GM19397 (cell line): ENCODE measurements around the gene GTF2F2.
A peak's percentile ranks its signal among the peaks of the same experiment; 100 is the strongest.

Experiments
- ATAC-seq: cut with Tn5 transposase; IDR thresholded peaks from one replicate; pipeline ENCODE4 v1.9.1; 2021; ENCODE audit warnings: mild to moderate bottlenecking, moderate library complexity; ENCODE audit not compliant: unreplicated experiment

Gene GTF2F2, protein sequence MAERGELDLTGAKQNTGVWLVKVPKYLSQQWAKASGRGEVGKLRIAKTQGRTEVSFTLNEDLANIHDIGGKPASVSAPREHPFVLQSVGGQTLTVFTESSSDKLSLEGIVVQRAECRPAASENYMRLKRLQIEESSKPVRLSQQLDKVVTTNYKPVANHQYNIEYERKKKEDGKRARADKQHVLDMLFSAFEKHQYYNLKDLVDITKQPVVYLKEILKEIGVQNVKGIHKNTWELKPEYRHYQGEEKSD

GRCh38 chr13:45119991-45120864 is at the start of gene GTF2F2:
TSS of gene GTF2F2 (plus strand) at chr13:45120510. CDS start at chr13:45120656, 146 bp downstream.
- peak; percentile 81 for ATAC-seq

GRCh38 chr13:45073809-45074208 is 46.5 kb upstream of the GTF2F2 start:
- no peak for ATAC-seq

DNA sequence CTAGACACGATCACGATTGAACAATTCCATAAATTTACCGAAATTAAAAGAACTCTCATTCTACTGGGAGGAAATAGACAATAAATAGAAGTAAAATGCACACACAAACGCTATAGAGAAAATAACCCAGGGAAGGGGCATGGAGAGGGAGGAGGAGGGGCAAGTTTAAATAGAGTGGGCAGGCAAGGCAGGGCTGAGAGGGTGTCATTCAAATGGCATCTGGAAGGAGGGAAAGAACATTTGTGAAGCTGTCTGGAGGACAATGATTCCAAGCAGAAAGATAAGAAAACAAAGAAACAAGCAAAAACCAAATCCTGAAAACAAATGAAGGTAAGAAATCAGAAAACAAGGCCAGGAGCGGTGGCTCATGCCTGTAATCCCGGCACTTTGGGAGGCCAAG is 45.6 kb upstream of the GTF2F2 start:
- no peak for ATAC-seq

- ATAC-seq, result no peak
These were observed 42.3 kb upstream of the GTF2F2 start for GRCh38 chr13:45078003-45078402.

DNA sequence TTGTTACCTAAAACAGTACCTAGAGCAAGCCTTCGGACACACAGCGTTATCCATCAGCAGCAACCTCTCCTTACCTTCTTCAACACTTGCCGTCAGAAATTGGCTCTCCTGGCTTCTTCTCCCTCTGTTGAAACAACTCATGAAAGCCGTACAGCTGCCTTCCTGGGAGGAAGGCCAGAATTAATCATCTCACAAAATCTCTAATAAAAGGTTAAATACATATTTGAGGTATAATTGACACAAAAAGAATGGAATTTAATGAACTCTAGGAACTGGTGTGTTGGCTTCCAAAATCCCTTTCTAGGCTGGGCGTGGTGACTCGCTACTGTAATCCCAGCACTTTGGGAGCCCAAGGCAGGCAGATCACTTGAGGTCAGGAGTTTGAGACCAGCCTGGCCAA is 37.3 kb upstream of the GTF2F2 start:
- no peak for ATAC-seq

GRCh38 chr13:45084515-45084914 is 35.8 kb upstream of the GTF2F2 start:
- ATAC-seq, result no peak

GRCh38 chr13:45086484-45086883 is 33.8 kb upstream of the GTF2F2 start:
- ATAC-seq, result no peak

DNA sequence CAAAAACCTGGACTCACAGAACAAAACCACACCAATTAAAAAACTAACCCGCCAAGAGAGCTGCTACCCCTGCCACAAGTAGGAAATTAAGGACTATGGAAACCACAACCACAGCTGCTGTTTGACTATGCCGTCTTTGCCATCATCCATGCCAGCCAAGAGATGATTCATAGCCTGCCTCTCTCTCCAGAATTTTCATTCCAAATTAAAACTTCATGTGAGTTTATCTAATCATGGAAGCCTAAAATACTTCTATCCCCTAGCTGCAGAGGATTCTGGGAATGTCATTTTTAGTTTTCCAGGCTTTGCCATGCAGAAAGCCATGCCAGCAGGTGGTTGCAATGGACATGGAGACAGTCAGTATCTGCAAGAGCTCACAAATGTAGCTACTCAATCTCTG is 27.6 kb upstream of the GTF2F2 start:
- ATAC-seq, result no peak

- no peak for ATAC-seq
These were observed 19.6 kb upstream of the GTF2F2 start for GRCh38 chr13:45100573-45101262.

DNA sequence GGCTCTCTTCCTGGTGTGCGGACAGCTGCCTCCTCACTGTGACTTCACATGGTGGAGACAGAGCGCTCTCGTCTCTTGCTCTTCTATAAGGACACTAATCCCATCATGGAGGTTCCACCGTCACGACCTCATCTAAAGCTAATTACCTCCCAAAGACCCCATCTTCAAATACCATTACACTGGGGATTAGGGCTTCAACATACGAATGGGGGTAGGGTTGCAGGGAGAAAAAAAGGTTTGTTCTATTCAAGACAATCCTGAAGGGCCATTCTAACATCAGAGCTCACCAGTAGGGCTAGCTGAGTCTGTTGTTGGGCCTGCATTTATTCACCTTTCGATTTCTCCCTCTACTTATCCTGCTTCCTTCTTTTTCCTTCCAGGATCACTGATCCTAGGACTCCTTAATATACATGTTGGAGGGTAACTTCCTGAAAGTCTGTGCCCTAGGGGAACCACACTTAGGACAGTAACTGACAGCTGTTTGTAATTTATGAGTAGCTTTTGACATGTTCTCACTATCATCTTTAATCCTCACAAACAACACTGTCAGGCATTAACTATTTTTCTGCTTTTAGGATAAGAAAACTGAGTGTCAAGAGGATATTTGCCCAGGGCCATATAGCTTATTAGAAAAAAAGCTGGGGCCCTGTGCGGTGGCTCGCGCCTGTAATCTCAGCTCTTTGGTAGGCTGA is 18.8 kb upstream of the GTF2F2 start:
- ATAC-seq, result no peak

DNA sequence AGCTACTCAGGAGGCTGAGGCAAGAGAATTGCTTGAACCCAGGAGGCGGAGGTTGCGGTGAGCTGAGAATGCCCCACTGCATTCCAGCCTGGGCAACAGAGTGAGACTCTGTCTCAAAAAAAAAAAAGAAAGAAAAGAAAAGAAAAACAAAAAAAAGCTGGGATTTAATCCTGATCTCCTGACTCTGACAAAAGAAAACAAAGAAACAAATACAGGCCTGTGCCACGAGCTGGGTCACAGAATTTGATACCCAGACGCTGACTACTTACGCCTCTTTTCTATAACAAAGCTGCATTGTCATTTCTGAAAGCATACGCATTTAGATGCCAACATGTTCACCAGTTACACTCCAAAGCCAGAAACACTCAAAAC is 18.2 kb upstream of the GTF2F2 start:
- ATAC-seq, result no peak

- ATAC-seq, result no peak
These were observed 16.9 kb upstream of the GTF2F2 start for GRCh38 chr13:45103449-45103848.

DNA sequence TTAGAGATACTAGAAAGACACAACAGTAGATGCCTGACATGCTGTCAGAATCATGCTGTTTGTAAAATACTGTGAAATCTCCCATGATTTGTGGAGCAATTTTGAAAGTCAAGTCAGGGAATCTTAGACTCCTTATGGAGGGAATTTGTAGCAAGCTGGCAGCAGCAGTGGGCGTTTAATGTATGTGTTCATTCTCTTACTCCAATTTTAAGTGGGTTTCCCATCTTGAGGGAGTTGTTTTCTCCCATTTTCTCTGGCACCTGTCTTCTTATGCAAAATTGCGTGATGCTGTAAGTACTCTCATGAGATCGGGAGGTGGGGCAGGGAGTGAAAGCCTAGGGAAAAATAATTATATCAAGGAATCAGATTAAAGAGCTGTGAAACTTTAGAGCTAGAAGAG is 16.0 kb upstream of the GTF2F2 start:
- ATAC-seq, result no peak

DNA sequence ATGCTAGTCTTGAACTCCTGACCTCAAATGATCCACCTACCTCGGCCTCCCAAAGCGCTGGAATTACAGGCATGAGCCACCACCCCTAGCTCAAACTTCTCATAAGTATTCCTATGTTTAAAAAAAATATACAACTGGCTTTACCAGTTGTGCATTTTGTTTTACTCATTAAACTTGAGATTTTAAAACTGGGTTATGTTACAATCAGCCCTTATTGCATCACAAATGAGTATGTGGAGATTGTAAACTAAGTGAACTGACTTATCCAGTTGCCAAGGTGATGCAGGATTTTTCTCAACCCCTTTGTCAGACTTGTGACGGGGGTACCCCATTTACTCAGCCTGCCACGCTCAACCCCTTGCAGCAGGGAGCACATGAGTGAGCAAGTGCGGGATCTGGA is 14.4 kb upstream of the GTF2F2 start:
- no peak for ATAC-seq

GRCh38 chr13:45107539-45107938 is 12.8 kb upstream of the GTF2F2 start:
- no peak for ATAC-seq

GRCh38 chr13:45108716-45109101 is 11.6 kb upstream of the GTF2F2 start:
- no peak for ATAC-seq

GRCh38 chr13:45109102-45109720 is 11.1 kb upstream of the GTF2F2 start:
- peak; percentile 71 for ATAC-seq

- no peak for ATAC-seq
These were observed 6.8 kb upstream of the GTF2F2 start for GRCh38 chr13:45113233-45114224.

DNA sequence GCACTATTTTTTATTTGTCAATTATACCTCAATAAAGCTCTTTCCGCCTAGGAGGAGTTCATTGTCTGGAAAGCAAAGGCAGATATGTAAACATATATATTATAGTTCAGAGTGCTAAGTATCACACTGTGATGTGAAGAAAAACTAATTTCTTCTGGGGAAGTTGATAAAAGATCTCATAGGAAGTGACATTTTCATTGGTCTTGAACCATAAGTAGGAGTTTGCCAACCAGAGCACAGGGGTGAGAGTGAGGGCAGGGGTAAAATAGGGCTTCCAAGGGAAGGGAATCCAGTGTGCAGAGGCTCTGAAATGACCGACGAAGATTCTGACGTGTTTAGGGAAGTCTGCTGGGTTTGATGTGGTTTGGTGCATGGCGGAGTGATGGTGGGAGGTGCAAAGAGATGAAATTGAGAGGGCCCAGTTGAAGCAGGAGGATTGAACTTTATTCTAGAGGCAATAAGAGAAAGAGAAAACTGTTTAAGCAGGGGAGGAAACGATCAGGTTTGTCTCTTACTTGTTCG is 780 bp upstream of the GTF2F2 start:
- peak; percentile 15 for ATAC-seq
